HCT116 (cell line): ENCODE measurements around the gene OCSTAMP. TPM values are rescaled to one million over a fixed set of nuclear protein-coding genes. Genes with fewer than 3 reads are reported as not detected.

Experiments used
- ATAC-seq: fragments of 200-7000 bp; cut with Tn5 transposase; 2 replicates; pipeline ENCODE4 v1.9.1; 2020; ENCODE audit warnings: mild to moderate bottlenecking, moderate library complexity
- BruUV-seq: library from RNA; stranded (reverse); fragments of 400-500 nt; replicated peaks from 2 replicates; lab custom pipeline; 2021; lab: Mats Ljungman, UMichigan
- CTCF ChIA-PET: fragments of 300-600 bp; sonication (Branson Sonifier 250); formaldehyde crosslinking; loops from one replicate; lab custom pipeline; 2021; ENCODE audit warnings: antibody characterized with exemption; lab: Charles Lee
- POLR2A ChIA-PET: fragments of 300-600, 350-600 bp; sonication (Branson Sonifier 250); formaldehyde crosslinking; loops from one replicate; lab custom pipeline; 2021; ENCODE audit warnings: antibody characterized with exemption; lab: Charles Lee
- RAD21 ChIA-PET, 2 experiments: fragments of 300-600 bp; sonication (Branson Sonifier 250); formaldehyde crosslinking; loops; one replicate each; lab custom pipeline; 2023; ENCODE audit warnings: low total read pairs in 2 of 2; ENCODE audit not compliant: uncharacterized antibody in 2 of 2, unreplicated experiment in 2 of 2, low non-redundant PET in 1 of 2; lab: Charles Lee
- DNase-seq: peaks from one replicate; pipeline ENCODE4 v3.0.0-alpha.2; 2010; ENCODE audit warnings: low read depth, low spot score
- H2AFZ ChIP-seq: fragments of 200-600 bp; shearing (Covaris generic), sonication (generic); 2 replicates; pipeline ENCODE4 v1.6.1; 2017; ENCODE audit warnings: low read depth, mixed run types, mixed read lengths, antibody characterized with exemption, low read length; ENCODE audit not compliant: poor library complexity, severe bottlenecking
- H3K27ac ChIP-seq: 2 replicates; pipeline ENCODE4 v1.5.1; 2012; ENCODE audit warnings: low read depth, low read length
- H3K27me3 ChIP-seq: fragments of 200-600 bp; sonication (generic); 2 replicates; pipeline ENCODE4 v1.6.1; 2016; ENCODE audit warnings: mixed run types, low read length, mixed read lengths; ENCODE audit not compliant: insufficient read depth
- H3K36me3 ChIP-seq, 2 experiments: fragments of 200-500 bp in 1 of 2; fragments of 200-600 bp in 1 of 2; sonication (Bioruptor generic) in 1 of 2; sonication (generic) in 1 of 2; 2 replicates each; pipeline versions ENCODE4 v1.5.1 to v1.6.1; 2014 to 2016; ENCODE audit warnings: low read length in 2 of 2, inconsistent platforms in 1 of 2, mixed read lengths in 1 of 2, mixed run types in 1 of 2; ENCODE audit not compliant: insufficient read depth in 2 of 2, control insufficient read depth in 1 of 2
- H3K4me1 ChIP-seq, 2 experiments: fragments of 200-600 bp in 1 of 2; sonication (generic) in 1 of 2; 2 replicates each; pipeline versions ENCODE4 v1.5.1 to v1.6.1; 2012 to 2017; ENCODE audit warnings: low read length in 2 of 2, inconsistent platforms in 1 of 2, mild to moderate bottlenecking in 1 of 2, mixed read lengths in 1 of 2, mixed run types in 1 of 2, moderate library complexity in 1 of 2; ENCODE audit not compliant: insufficient read depth in 2 of 2, control insufficient read depth in 1 of 2
- H3K4me2 ChIP-seq: fragments of 200-600 bp; sonication (generic); 2 replicates; pipeline ENCODE4 v1.6.1; 2017; ENCODE audit warnings: mixed run types, low read length, mixed read lengths
- H3K4me3 ChIP-seq, 2 experiments: fragments of 200-600 bp in 1 of 2; sonication (generic) in 1 of 2; replicated peaks in 1 of 2; 2 replicates each; pipeline ENCODE4 v1.5.1; 2011 to 2016; ENCODE audit warnings: low read length in 2 of 2, control low read depth in 1 of 2, low read depth in 1 of 2, mild to moderate bottlenecking in 1 of 2, mixed read lengths in 1 of 2, mixed run types in 1 of 2
- H3K79me2 ChIP-seq: fragments of 200-600 bp; sonication (generic); 2 replicates; pipeline ENCODE4 v1.6.1; 2017; ENCODE audit warnings: mild to moderate bottlenecking, mixed run types, low read length, moderate library complexity, mixed read lengths; ENCODE audit not compliant: insufficient read depth
- H3K9ac ChIP-seq: fragments of 200-600 bp; sonication (generic); 2 replicates; pipeline ENCODE4 v1.6.1; 2016; ENCODE audit warnings: low read length, mixed read lengths
- H3K9me2 ChIP-seq: fragments of 200-600 bp; sonication (generic), shearing (Covaris generic); 2 replicates; pipeline ENCODE4 v1.6.1; 2017; ENCODE audit warnings: mixed run types, mild to moderate bottlenecking, moderate library complexity; ENCODE audit not compliant: insufficient read depth
- H3K9me3 ChIP-seq, 2 experiments: fragments of 200-500 bp in 1 of 2; fragments of 200-600 bp in 1 of 2; sonication (Bioruptor generic) in 1 of 2; sonication (generic) in 1 of 2; 2 replicates each; pipeline ENCODE4 v1.6.1; 2014 to 2017; ENCODE audit warnings: low read length in 2 of 2, mixed read lengths in 2 of 2, inconsistent platforms in 1 of 2, low read depth in 1 of 2, mild to moderate bottlenecking in 1 of 2, mixed run types in 1 of 2, moderate library complexity in 1 of 2; ENCODE audit not compliant: control insufficient read depth in 1 of 2, insufficient read depth in 1 of 2
- H4K20me1 ChIP-seq: fragments of 200-600 bp; sonication (generic), shearing (Covaris generic); 2 replicates; pipeline ENCODE4 v1.6.1; 2017; ENCODE audit warnings: mixed run types, mild to moderate bottlenecking, moderate library complexity; ENCODE audit not compliant: insufficient read depth
- ATF3 ChIP-seq: IDR thresholded peaks from 2 replicates; pipeline ENCODE4 v1.6.1; 2012
- CTCF ChIP-seq, 3 experiments: fragments of 200-600 bp in 1 of 3; sonication (generic) in 1 of 3; IDR thresholded peaks in 2 of 3; conservative IDR thresholded peaks in 1 of 3; 2 replicates each; pipeline ENCODE4 v1.5.1; 2012 to 2017; ENCODE audit warnings: low read depth in 2 of 3, low read length in 2 of 3, antibody characterized with exemption in 1 of 3, borderline replicate concordance in 1 of 3, control low read depth in 1 of 3, mild to moderate bottlenecking in 1 of 3, mixed read lengths in 1 of 3, mixed run types in 1 of 3, moderate library complexity in 1 of 3; ENCODE audit not compliant: insufficient read depth in 1 of 3
- ELF1 ChIP-seq: IDR thresholded peaks from 2 replicates; pipeline ENCODE4 v1.6.1; 2012; ENCODE audit warnings: low read depth, borderline replicate concordance
- POLR2A ChIP-seq: IDR thresholded peaks from 2 replicates; pipeline ENCODE4 v1.7.0; 2011; ENCODE audit warnings: borderline replicate concordance; ENCODE audit not compliant: insufficient read depth, insufficient read length; ENCODE audit errors: extremely low read depth
- POLR2AphosphoS5 ChIP-seq: IDR thresholded peaks from 2 replicates; pipeline ENCODE4 v1.6.1; 2011; ENCODE audit warnings: mild to moderate bottlenecking, low read depth, low read length, moderate library complexity
- REST ChIP-seq: IDR thresholded peaks from 2 replicates; pipeline ENCODE4 v1.6.1; 2012; ENCODE audit warnings: low read depth
- TCF7L2 ChIP-seq: IDR thresholded peaks from 2 replicates; pipeline ENCODE4 v1.7.0; 2011; ENCODE audit warnings: borderline replicate concordance, inconsistent platforms; ENCODE audit not compliant: insufficient read depth, insufficient read length; ENCODE audit errors: extremely low read depth
- ZBTB33 ChIP-seq: IDR thresholded peaks from 2 replicates; pipeline ENCODE4 v1.6.1; 2011; ENCODE audit warnings: mild to moderate bottlenecking, low read length, moderate library complexity; ENCODE audit not compliant: insufficient replicate concordance; ENCODE audit errors: extremely low read depth
- ZFX ChIP-seq: fragments of 450-650 bp; IDR thresholded peaks from 2 replicates; pipeline ENCODE4 v1.6.1; 2017
- intact Hi-C: fragments of 100-400 bp; cut with micrococcal nuclease; formaldehyde crosslinking; loops from 2 replicates; pipeline ENCODE4 v1.10.0; 2022
- total RNA-seq: library from RNA; stranded (reverse); gene quantifications from one replicate; pipeline ENCODE4 v1.2.1, GENCODE V29; 2021; ENCODE audit not compliant: unreplicated experiment

OCSTAMP gene
- total RNA-seq, 1 experiment from 2014 or later = not detected

GRCh38 chr20:46592580-46593362 is 42.3 kb upstream of the OCSTAMP start:
- TF ChIP-seq CTCF (IDR thresholded peaks at IDR 0.05 in 2 of 3, conservative IDR thresholded peaks at IDR 0.05 in 1 of 3; ENCODE audit: borderline replicate concordance in 1 of 3, insufficient read depth in 1 of 3, low read depth in 2 of 3, low read length in 2 of 3) (peak in 2 of 3 experiments; percentile 58 to 70; a peak in 4 of 6 replicates), POLR2AphosphoS5 (no peak)
- H3K27ac ChIP-seq = no peak overlapping the region
- ATAC-seq (peak; percentile 99), DNase-seq (peak; percentile 19)
- H4K20me1 ChIP-seq = no peaks in the 10 kb centered on the region
- ChIA-PET CTCF (interaction anchor here (1.4 kb wide), 1 partner anchor 10 kb away, joined by 6 read pairs; no protein-coding TSS in a partner anchor), RAD21 (no interaction called here), POLR2A (no interaction called here)
- H3K9me3 ChIP-seq = no peaks in the 10 kb centered on the region
- peaks cover 11% of the 10 kb centered on the region; the same call in 1 of the 2 replicates for H3K27me3 ChIP-seq
- no peaks in the 10 kb centered on the region for H3K9me2 ChIP-seq
- H3K79me2 ChIP-seq = no peaks in the 10 kb centered on the region
- no peak overlapping the region for H3K9ac ChIP-seq
- peak overlapping the region; percentile 33 for H2AFZ ChIP-seq
- H3K4me2 ChIP-seq = no peak overlapping the region
- no peaks in the 10 kb centered on the region for H3K36me3 ChIP-seq
- no peaks in the 10 kb centered on the region for H3K4me1 ChIP-seq
- intact Hi-C loops = no loop called here
- H3K4me3 ChIP-seq = no peak overlapping the region
- BruUV-seq = no TSS peak

- Histone ChIP-seq H3K9me2 (no peaks in the 10 kb centered on the region), H3K4me1 (no peaks in the 10 kb centered on the region), H3K36me3 (no peaks in the 10 kb centered on the region), H3K4me2 (no peak overlapping the region), H3K27ac (no peak overlapping the region), H3K4me3 (no peak overlapping the region), H4K20me1 (no peaks in the 10 kb centered on the region), H3K9ac (no peak overlapping the region), H2AFZ (no peak overlapping the region), H3K79me2 (no peaks in the 10 kb centered on the region), H3K27me3 (peaks cover 4% of the 10 kb centered on the region; the same call in 1 of the 2 replicates), H3K9me3 (no peaks in the 10 kb centered on the region)
- no TSS peak for BruUV-seq
- ChIA-PET POLR2A (no interaction called here), CTCF (interaction anchor here (0.7 to 1.3 kb wide), 3 partner anchors 8 to 28 kb away, joined by 3 read pairs; no protein-coding TSS in a partner anchor), RAD21 (no interaction called here)
- ATAC-seq = no peak
- intact Hi-C loops = no loop called here
- TF ChIP-seq TCF7L2 = no peak
- TF ChIP-seq ATF3 = no peak
- TF ChIP-seq ELF1 = no peak
- no peak for TF ChIP-seq ZFX
- TF ChIP-seq ZBTB33 = no peak
- TF ChIP-seq REST = no peak
- no peak for TF ChIP-seq POLR2A
- DNase-seq = no peak
Measured at GRCh38 chr20:46590443-46590842, 40.0 kb upstream of the OCSTAMP start.
